ENCODE results near the gene SPTLC3. TPM values are rescaled to one million over a fixed set of nuclear protein-coding genes. Genes with fewer than 3 reads are reported as not detected.
A peak's percentile ranks its signal among the peaks of the same experiment; 100 is the strongest.

The SPTLC3 gene
- total and polyA plus RNA-seq, 2 of the 13 experiments (the other 11 are each of a cell fraction or from before 2014, with no cell fraction given), result 20.5 to 95.6 TPM

DNA sequence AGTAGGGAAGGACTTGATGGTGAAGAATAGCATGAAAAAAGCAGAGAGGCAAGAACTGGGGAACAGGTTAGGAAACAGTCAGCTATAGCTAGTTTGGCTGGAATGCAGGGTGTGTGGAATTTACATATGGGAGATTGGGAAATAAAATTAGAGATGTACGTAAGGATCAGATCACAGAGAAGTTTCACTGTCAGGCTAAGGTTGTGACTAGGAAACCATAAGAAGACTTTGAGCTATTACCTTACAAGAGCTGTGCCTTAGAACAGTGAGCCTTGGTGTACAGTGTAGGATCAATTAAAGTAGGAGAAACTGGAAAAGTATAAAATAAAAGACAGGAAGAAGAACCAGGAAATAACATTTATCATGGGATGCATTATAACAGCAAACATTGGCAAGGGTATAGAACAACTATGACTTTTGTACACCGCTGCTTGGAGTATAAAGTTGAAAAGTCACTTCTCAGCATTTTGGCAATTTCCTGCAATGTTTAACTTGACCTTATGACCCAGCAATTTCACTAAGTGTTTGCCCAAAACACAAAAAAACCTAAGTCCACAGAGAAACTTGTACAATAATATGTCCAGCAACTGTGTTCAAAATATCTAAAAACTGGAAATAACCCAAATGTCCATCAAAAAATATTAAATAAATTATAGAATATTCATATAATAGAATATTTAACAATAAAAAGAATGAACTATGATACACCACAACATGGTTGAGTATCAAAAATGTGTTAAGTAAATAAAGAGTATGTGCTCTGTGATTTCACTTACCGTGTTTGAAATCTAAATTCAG is 31.2 kb upstream of the SPTLC3 start (continued):
- TF ChIP-seq, protein P1, sequence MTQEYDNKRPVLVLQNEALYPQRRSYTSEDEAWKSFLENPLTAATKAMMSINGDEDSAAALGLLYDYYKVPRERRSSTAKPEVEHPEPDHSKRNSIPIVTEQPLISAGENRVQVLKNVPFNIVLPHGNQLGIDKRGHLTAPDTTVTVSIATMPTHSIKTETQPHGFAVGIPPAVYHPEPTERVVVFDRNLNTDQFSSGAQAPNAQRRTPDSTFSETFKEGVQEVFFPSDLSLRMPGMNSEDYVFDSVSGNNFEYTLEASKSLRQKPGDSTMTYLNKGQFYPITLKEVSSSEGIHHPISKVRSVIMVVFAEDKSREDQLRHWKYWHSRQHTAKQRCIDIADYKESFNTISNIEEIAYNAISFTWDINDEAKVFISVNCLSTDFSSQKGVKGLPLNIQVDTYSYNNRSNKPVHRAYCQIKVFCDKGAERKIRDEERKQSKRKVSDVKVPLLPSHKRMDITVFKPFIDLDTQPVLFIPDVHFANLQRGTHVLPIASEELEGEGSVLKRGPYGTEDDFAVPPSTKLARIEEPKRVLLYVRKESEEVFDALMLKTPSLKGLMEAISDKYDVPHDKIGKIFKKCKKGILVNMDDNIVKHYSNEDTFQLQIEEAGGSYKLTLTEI (CRISPR knock-in tag; conservative IDR thresholded peaks at IDR 0.05), result no peak
- TF ChIP-seq, protein P2, sequence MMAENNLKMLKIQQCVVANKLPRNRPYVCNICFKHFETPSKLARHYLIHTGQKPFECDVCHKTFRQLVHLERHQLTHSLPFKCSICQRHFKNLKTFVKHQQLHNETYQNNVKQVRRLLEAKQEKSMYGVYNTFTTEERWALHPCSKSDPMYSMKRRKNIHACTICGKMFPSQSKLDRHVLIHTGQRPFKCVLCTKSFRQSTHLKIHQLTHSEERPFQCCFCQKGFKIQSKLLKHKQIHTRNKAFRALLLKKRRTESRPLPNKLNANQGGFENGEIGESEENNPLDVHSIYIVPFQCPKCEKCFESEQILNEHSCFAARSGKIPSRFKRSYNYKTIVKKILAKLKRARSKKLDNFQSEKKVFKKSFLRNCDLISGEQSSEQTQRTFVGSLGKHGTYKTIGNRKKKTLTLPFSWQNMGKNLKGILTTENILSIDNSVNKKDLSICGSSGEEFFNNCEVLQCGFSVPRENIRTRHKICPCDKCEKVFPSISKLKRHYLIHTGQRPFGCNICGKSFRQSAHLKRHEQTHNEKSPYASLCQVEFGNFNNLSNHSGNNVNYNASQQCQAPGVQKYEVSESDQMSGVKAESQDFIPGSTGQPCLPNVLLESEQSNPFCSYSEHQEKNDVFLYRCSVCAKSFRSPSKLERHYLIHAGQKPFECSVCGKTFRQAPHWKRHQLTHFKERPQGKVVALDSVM (CRISPR knock-in tag; IDR thresholded peaks at IDR 0.05), result 0 out of 2 replicates have a peak, but pooled peaks have one; percentile 14
- TF ChIP-seq CBX2 (IDR thresholded peaks at IDR 0.05; ENCODE audit: low read depth, low read length) (no peak), CBX2 (CRISPR knock-in tag; IDR thresholded peaks at IDR 0.05; ENCODE audit: low read depth) (no peak), TP53 (CRISPR knock-in tag; conservative IDR thresholded peaks at IDR 0.05) (no peak), BCL6 (CRISPR knock-in tag; IDR thresholded peaks at IDR 0.05) (peak; percentile 77; the same call in 1 of the 2 replicates), AGO2 (optimal IDR thresholded peaks at IDR 0.05; ENCODE audit: low read depth, low read length) (no peak), NFRKB (IDR thresholded peaks at IDR 0.05) (no peak), CENPX (CRISPR knock-in tag; IDR thresholded peaks at IDR 0.05) (no peak), ZNF484 (CRISPR knock-in tag; IDR thresholded peaks at IDR 0.05; ENCODE audit: borderline replicate concordance, low read depth) (no peak), TCF12 (IDR thresholded peaks at IDR 0.05) (no peak), TCF12 (CRISPR knock-in tag; IDR thresholded peaks at IDR 0.05) (no peak), ZNF781 (CRISPR knock-in tag; IDR thresholded peaks at IDR 0.05; ENCODE audit: borderline replicate concordance, not compliant biosample characterization) (no peak), HCFC1 (IDR thresholded peaks at IDR 0.05; ENCODE audit: low read depth, low read length) (no peak), KAT2B (IDR thresholded peaks at IDR 0.05; ENCODE audit: borderline replicate concordance, low read depth, low read length) (no peak), NFIB (CRISPR knock-in tag; IDR thresholded peaks at IDR 0.05; ENCODE audit: borderline replicate concordance) (no peak), REXO4 (CRISPR knock-in tag; IDR thresholded peaks at IDR 0.05; ENCODE audit: borderline replicate concordance) (no peak), ZNF816 (CRISPR knock-in tag; IDR thresholded peaks at IDR 0.05; ENCODE audit: borderline replicate concordance) (no peak)
- TF ChIP-seq, protein P3, sequence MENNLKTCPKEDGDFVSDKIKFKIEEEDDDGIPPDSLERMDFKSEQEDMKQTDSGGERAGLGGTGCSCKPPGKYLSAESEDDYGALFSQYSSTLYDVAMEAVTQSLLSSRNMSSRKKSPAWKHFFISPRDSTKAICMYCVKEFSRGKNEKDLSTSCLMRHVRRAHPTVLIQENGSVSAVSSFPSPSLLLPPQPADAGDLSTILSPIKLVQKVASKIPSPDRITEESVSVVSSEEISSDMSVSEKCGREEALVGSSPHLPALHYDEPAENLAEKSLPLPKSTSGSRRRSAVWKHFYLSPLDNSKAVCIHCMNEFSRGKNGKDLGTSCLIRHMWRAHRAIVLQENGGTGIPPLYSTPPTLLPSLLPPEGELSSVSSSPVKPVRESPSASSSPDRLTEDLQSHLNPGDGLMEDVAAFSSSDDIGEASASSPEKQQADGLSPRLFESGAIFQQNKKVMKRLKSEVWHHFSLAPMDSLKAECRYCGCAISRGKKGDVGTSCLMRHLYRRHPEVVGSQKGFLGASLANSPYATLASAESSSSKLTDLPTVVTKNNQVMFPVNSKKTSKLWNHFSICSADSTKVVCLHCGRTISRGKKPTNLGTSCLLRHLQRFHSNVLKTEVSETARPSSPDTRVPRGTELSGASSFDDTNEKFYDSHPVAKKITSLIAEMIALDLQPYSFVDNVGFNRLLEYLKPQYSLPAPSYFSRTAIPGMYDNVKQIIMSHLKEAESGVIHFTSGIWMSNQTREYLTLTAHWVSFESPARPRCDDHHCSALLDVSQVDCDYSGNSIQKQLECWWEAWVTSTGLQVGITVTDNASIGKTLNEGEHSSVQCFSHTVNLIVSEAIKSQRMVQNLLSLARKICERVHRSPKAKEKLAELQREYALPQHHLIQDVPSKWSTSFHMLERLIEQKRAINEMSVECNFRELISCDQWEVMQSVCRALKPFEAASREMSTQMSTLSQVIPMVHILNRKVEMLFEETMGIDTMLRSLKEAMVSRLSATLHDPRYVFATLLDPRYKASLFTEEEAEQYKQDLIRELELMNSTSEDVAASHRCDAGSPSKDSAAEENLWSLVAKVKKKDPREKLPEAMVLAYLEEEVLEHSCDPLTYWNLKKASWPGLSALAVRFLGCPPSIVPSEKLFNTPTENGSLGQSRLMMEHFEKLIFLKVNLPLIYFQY (CRISPR knock-in tag; IDR thresholded peaks at IDR 0.05; ENCODE audit: borderline replicate concordance), result no peak
- TF ChIP-seq, protein P4, sequence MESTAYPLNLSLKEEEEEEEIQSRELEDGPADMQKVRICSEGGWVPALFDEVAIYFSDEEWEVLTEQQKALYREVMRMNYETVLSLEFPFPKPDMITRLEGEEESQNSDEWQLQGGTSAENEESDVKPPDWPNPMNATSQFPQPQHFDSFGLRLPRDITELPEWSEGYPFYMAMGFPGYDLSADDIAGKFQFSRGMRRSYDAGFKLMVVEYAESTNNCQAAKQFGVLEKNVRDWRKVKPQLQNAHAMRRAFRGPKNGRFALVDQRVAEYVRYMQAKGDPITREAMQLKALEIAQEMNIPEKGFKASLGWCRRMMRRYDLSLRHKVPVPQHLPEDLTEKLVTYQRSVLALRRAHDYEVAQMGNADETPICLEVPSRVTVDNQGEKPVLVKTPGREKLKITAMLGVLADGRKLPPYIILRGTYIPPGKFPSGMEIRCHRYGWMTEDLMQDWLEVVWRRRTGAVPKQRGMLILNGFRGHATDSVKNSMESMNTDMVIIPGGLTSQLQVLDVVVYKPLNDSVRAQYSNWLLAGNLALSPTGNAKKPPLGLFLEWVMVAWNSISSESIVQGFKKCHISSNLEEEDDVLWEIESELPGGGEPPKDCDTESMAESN (CRISPR knock-in tag; conservative IDR thresholded peaks at IDR 0.05), result no peak; the same call in 1 of the 2 replicates
